ENCODE data around the gene CALHM4.

- TF ChIP-seq YY1 (IDR thresholded peaks at IDR 0.05; ENCODE audit: insufficient read depth, insufficient replicate concordance, low read depth, low read length) (no peak), SETDB1 (CRISPR knock-in tag; IDR thresholded peaks at IDR 0.05; ENCODE audit: borderline replicate concordance) (no peak), ZSCAN29 (CRISPR knock-in tag; conservative IDR thresholded peaks at IDR 0.05) (no peak), TAF1 (CRISPR knock-in tag; IDR thresholded peaks at IDR 0.05) (no peak)
- TF ChIP-seq, protein P1, sequence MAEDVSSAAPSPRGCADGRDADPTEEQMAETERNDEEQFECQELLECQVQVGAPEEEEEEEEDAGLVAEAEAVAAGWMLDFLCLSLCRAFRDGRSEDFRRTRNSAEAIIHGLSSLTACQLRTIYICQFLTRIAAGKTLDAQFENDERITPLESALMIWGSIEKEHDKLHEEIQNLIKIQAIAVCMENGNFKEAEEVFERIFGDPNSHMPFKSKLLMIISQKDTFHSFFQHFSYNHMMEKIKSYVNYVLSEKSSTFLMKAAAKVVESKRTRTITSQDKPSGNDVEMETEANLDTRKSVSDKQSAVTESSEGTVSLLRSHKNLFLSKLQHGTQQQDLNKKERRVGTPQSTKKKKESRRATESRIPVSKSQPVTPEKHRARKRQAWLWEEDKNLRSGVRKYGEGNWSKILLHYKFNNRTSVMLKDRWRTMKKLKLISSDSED (CRISPR knock-in tag; IDR thresholded peaks at IDR 0.05) = no peak
Measured at GRCh38 chr6:116596815-116597214, 43.3 kb downstream of the CALHM4 start.
